Loucy (cell line): Measurements from ENCODE around the gene EFCAB9.

Source experiments
- H2AFZ ChIP-seq: fragments of 200-600 bp; sonication (generic); 2 replicates; pipeline ENCODE4 v1.6.0; 2016; ENCODE audit warnings: antibody characterized with exemption, mild to moderate bottlenecking, low read length, moderate library complexity
- H3F3A ChIP-seq: fragments of 200-600 bp; 2 replicates; pipeline ENCODE4 v1.6.0; 2016; ENCODE audit warnings: antibody characterized with exemption, low read depth, mild to moderate bottlenecking
- H3K27me3 ChIP-seq: fragments of 200-600 bp; sonication (generic); 2 replicates; pipeline ENCODE4 v1.6.1; 2014; ENCODE audit warnings: low read length, mild to moderate bottlenecking; ENCODE audit not compliant: insufficient read depth, poor library complexity, severe bottlenecking
- H3K36me3 ChIP-seq: fragments of 200-600 bp; sonication (generic); 2 replicates; pipeline ENCODE4 v1.6.1; 2016; ENCODE audit warnings: low read length; ENCODE audit not compliant: insufficient read depth
- H3K4me1 ChIP-seq: fragments of 200-600 bp; sonication (generic); 2 replicates; pipeline ENCODE4 v1.5.1; 2014; ENCODE audit warnings: low read length, mild to moderate bottlenecking; ENCODE audit not compliant: insufficient read depth, poor library complexity, severe bottlenecking
- H3K4me2 ChIP-seq: fragments of 200-600 bp; sonication (generic); 2 replicates; pipeline ENCODE4 v1.6.0; 2014; ENCODE audit warnings: antibody characterized with exemption, low read length, low read depth, mild to moderate bottlenecking; ENCODE audit not compliant: poor library complexity, severe bottlenecking
- H3K4me3 ChIP-seq: fragments of 200-600 bp; sonication (generic); 2 replicates; pipeline ENCODE4 v1.5.1; 2014; ENCODE audit warnings: low read length, mild to moderate bottlenecking, mixed read lengths; ENCODE audit not compliant: poor library complexity, severe bottlenecking
- H3K79me2 ChIP-seq: fragments of 200-600 bp; sonication (generic); 2 replicates; pipeline ENCODE4 v1.6.1; 2014; ENCODE audit warnings: low read length; ENCODE audit not compliant: insufficient read depth
- H3K9ac ChIP-seq: fragments of 200-600 bp; sonication (generic); 2 replicates; pipeline ENCODE4 v1.6.0; 2014; ENCODE audit warnings: mild to moderate bottlenecking, low read depth, low read length, moderate library complexity; ENCODE audit not compliant: poor library complexity, severe bottlenecking
- H3K9me2 ChIP-seq: fragments of 200-600 bp; sonication (generic); replicated peaks from 2 replicates; pipeline ENCODE4 v1.6.1; 2016; ENCODE audit warnings: low read depth, low read length, mixed read lengths
- H3K9me3 ChIP-seq: fragments of 200-600 bp; sonication (generic); 2 replicates; pipeline ENCODE4 v1.6.1; 2014; ENCODE audit warnings: mild to moderate bottlenecking, antibody characterized with exemption, low read length, low read depth; ENCODE audit not compliant: insufficient read depth
- H4K20me1 ChIP-seq: fragments of 200-600 bp; sonication (generic); 2 replicates; pipeline ENCODE4 v1.6.0; 2014; ENCODE audit warnings: antibody characterized with exemption, low read length, mild to moderate bottlenecking; ENCODE audit not compliant: insufficient read depth, poor library complexity, severe bottlenecking
- CTCF ChIP-seq: fragments of 200-600 bp; sonication (generic); conservative IDR thresholded peaks from 2 replicates; pipeline ENCODE4 v1.5.1; 2014; ENCODE audit warnings: mild to moderate bottlenecking, antibody characterized with exemption, low read length
- EZH2phosphoT487 ChIP-seq: fragments of 200-600 bp; IDR thresholded peaks from 2 replicates; pipeline ENCODE4 v1.6.1; 2018; ENCODE audit warnings: antibody characterized with exemption, mild to moderate bottlenecking, moderate library complexity, borderline replicate concordance

The EFCAB9 gene

GRCh38 chr5:172182291-172182690 is 11.7 kb upstream of the EFCAB9 start:
- H3K9ac ChIP-seq: no peak overlapping the region
- H3K4me2 ChIP-seq: no peak overlapping the region
- peaks cover 99% of the 10 kb centered on the region for H3K79me2 ChIP-seq

GRCh38 chr5:172183881-172184280 is 10.1 kb upstream of the EFCAB9 start:
- Histone ChIP-seq H3K9me2 (no peaks in the 10 kb centered on the region), H3K9me3 (no peaks in the 10 kb centered on the region), H3K36me3 (no peaks in the 10 kb centered on the region), H3K9ac (peak overlapping the region; percentile 86), H2AFZ (no peak overlapping the region), H3K27me3 (no peaks in the 10 kb centered on the region), H3K4me1 (peaks cover 29% of the 10 kb centered on the region), H3K4me2 (peak overlapping the region; percentile 94), H3K4me3 (peak overlapping the region; percentile 99), H3F3A (no peaks in the 10 kb centered on the region), H3K79me2 (peaks cover 89% of the 10 kb centered on the region), H4K20me1 (peaks cover 28% of the 10 kb centered on the region)
- TF ChIP-seq EZH2phosphoT487 (no peak), CTCF (no peak)

More at GRCh38 chr5:172182291-172182690, 11.7 kb upstream of the EFCAB9 start:
- Histone ChIP-seq H3K4me3 (no peak overlapping the region), H3K4me1 (peaks cover 41% of the 10 kb centered on the region), H4K20me1 (peaks cover 28% of the 10 kb centered on the region), H3K27me3 (no peaks in the 10 kb centered on the region), H3K9me3 (no peaks in the 10 kb centered on the region), H3K36me3 (no peaks in the 10 kb centered on the region), H3K9me2 (no peaks in the 10 kb centered on the region), H3F3A (no peaks in the 10 kb centered on the region), H2AFZ (no peak overlapping the region)
- TF ChIP-seq CTCF: no peak
- no peak for TF ChIP-seq EZH2phosphoT487

- Histone ChIP-seq H3K79me2 (peaks cover 77% of the 10 kb centered on the region), H3K4me3 (peak overlapping the region; percentile 99), H3K9me3 (no peaks in the 10 kb centered on the region), H3K9me2 (no peaks in the 10 kb centered on the region), H3K9ac (peak overlapping the region; percentile 86), H3F3A (no peaks in the 10 kb centered on the region), H3K36me3 (no peaks in the 10 kb centered on the region), H3K4me1 (peaks cover 19% of the 10 kb centered on the region), H3K4me2 (peak overlapping the region; percentile 94), H4K20me1 (peaks cover 28% of the 10 kb centered on the region), H2AFZ (no peak overlapping the region), H3K27me3 (no peaks in the 10 kb centered on the region)
- TF ChIP-seq CTCF: no peak
- TF ChIP-seq EZH2phosphoT487: no peak
Observed at GRCh38 chr5:172185096-172185461, 8.9 kb upstream of the EFCAB9 start.
